Ishikawa (cell line): Measurements from ENCODE around the gene PLCL2.

ENCODE experiments used
- CEBPB ChIP-seq: IDR thresholded peaks from 2 replicates; pipeline ENCODE4 v1.6.1; 2012
- CREB1 ChIP-seq: IDR thresholded peaks from 2 replicates; pipeline ENCODE4 v1.6.1; 2012; ENCODE audit warnings: low read depth
- EP300 ChIP-seq: IDR thresholded peaks from 2 replicates; pipeline ENCODE4 v1.6.1; 2012; ENCODE audit warnings: borderline replicate concordance
- FOXM1 ChIP-seq: IDR thresholded peaks from 2 replicates; pipeline ENCODE4 v1.6.1; 2012; ENCODE audit warnings: low read depth, borderline replicate concordance
- MAX ChIP-seq: IDR thresholded peaks from 2 replicates; pipeline ENCODE4 v1.6.1; 2012
- NFIC ChIP-seq: IDR thresholded peaks from 2 replicates; pipeline ENCODE4 v1.6.1; 2012
- RAD21 ChIP-seq: IDR thresholded peaks from 2 replicates; pipeline ENCODE4 v1.6.1; 2012; ENCODE audit warnings: low read depth
- REST ChIP-seq: IDR thresholded peaks from 2 replicates; pipeline ENCODE4 v1.6.1; 2012; ENCODE audit warnings: low read depth, mild to moderate bottlenecking
- TAF1 ChIP-seq: IDR thresholded peaks from 2 replicates; pipeline ENCODE4 v1.6.1; 2012; ENCODE audit warnings: low read depth, mild to moderate bottlenecking
- TEAD4 ChIP-seq: IDR thresholded peaks from 2 replicates; pipeline ENCODE4 v1.6.1; 2012
- USF1 ChIP-seq: IDR thresholded peaks from 2 replicates; pipeline ENCODE4 v1.6.1; 2012
- YY1 ChIP-seq: IDR thresholded peaks from 2 replicates; pipeline ENCODE4 v1.6.1; 2012; ENCODE audit warnings: low read depth

GRCh38 chr3:16982460-16982859 lies 97.7 kb downstream of the PLCL2 start:
- TF ChIP-seq RAD21 = no peak
- TF ChIP-seq CREB1 = no peak
- no peak for TF ChIP-seq TAF1
- no peak for TF ChIP-seq NFIC
- TF ChIP-seq EP300 = no peak
- no peak for TF ChIP-seq MAX
- TF ChIP-seq YY1 = no peak
- no peak for TF ChIP-seq REST
- TF ChIP-seq TEAD4 = no peak
- no peak for TF ChIP-seq USF1
- TF ChIP-seq CEBPB = no peak
- TF ChIP-seq FOXM1 = no peak
